Bronchial epithelial cell (primary cell): ENCODE results near the gene KLF15. TPM values are rescaled to one million over a fixed set of nuclear protein-coding genes. Genes with fewer than 3 reads are reported as not detected.

Experiments
- DNase-seq: peaks from one replicate; pipeline ENCODE4 v3.0.0-alpha.2; 2010; ENCODE audit warnings: low read depth
- FAIRE-seq: peaks from 2 replicates; lab custom pipeline; 2011; peaks lifted over from hg19 to GRCh38; lab: Jason Lieb, UNC
- H3K27me3 ChIP-seq: 2 replicates; pipeline ENCODE4 v1.5.1; 2011; ENCODE audit warnings: low read length; ENCODE audit not compliant: control insufficient read depth, insufficient read depth
- H3K36me3 ChIP-seq: 2 replicates; pipeline ENCODE4 v1.5.1; 2011; ENCODE audit warnings: low read length; ENCODE audit not compliant: control insufficient read depth, insufficient read depth
- H3K4me3 ChIP-seq: 2 replicates; pipeline ENCODE4 v1.5.1; 2011; ENCODE audit warnings: mild to moderate bottlenecking, low read depth, low read length, control low read depth
- total RNA-seq: library from RNA; depleted of rRNA; stranded (reverse); fragments of >200 nt; gene quantifications from 2 replicates; pipeline ENCODE4 v1.2.1, GENCODE V29; 2014
- TF ChIP-seq, protein P1 (sequence below): IDR thresholded peaks from 2 replicates; pipeline ENCODE4 v1.5.1; 2011; ENCODE audit warnings: mild to moderate bottlenecking, moderate library complexity, low read length, control low read depth, inconsistent platforms; ENCODE audit not compliant: insufficient read depth, severe bottlenecking

Gene KLF15
- total RNA-seq, 1 donor from 2014 or later, result 3.4 TPM

DNA sequence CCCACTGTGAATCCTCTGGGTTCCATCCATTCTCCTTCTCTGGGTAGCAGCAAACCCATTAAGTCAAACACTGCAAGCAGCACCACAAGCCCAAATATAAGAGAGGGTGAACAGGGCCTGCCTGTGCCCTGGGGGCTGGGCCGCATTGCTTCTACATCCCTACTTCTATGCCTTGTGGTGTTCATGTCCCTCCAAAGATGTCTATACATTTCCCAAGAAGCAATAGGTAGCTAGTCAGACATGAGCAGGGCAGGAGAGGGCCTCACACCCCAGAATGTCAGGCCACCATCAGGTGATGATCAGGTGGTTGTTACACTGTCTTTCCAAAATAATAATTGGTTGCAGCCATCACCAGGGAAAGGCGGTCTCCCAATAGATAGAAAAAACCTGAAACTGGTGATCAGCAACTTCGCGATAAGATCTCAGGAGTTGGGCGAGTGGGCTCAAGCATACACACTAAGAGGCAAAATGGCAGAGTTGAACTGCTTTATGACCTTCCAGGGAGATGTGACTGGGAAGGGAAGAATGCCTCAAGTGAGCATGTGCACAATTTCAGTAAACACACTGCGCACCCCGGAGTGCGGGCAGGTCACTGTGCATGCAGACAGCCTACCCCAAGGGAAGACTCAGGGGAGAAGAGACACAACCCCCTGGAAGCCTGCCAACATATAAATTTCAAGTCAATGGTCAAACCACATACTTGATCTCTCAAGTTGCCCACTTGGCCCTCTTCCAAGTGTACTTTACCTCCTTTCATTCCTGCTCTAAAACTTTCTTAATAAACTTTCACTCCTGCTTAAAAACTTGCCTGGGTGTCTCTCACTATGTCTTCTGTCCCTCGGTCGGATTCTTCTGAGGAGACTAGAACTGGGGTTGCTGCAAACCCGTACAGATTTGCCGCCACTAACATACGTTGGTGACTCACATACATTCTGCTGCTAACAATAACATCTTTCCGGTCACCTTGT, 39.9 kb downstream of the KLF15 start:
- TF ChIP-seq, protein P1, sequence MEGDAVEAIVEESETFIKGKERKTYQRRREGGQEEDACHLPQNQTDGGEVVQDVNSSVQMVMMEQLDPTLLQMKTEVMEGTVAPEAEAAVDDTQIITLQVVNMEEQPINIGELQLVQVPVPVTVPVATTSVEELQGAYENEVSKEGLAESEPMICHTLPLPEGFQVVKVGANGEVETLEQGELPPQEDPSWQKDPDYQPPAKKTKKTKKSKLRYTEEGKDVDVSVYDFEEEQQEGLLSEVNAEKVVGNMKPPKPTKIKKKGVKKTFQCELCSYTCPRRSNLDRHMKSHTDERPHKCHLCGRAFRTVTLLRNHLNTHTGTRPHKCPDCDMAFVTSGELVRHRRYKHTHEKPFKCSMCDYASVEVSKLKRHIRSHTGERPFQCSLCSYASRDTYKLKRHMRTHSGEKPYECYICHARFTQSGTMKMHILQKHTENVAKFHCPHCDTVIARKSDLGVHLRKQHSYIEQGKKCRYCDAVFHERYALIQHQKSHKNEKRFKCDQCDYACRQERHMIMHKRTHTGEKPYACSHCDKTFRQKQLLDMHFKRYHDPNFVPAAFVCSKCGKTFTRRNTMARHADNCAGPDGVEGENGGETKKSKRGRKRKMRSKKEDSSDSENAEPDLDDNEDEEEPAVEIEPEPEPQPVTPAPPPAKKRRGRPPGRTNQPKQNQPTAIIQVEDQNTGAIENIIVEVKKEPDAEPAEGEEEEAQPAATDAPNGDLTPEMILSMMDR, result no peak
- H3K4me3 ChIP-seq, result no peak overlapping the region
- FAIRE-seq (peak; percentile 85), DNase-seq (no peak)
- H3K27me3 ChIP-seq, result no peaks in the 10 kb centered on the region
- no peaks in the 10 kb centered on the region for H3K36me3 ChIP-seq

- H3K4me3 ChIP-seq, result no peak overlapping the region
- H3K27me3 ChIP-seq, result no peaks in the 10 kb centered on the region
- no peak for FAIRE-seq
- TF ChIP-seq, protein P1, result no peak
- H3K36me3 ChIP-seq, result no peaks in the 10 kb centered on the region
- no peak for DNase-seq
These were observed 40.7 kb downstream of the KLF15 start for GRCh38 chr3:126316501-126316939.

DNA sequence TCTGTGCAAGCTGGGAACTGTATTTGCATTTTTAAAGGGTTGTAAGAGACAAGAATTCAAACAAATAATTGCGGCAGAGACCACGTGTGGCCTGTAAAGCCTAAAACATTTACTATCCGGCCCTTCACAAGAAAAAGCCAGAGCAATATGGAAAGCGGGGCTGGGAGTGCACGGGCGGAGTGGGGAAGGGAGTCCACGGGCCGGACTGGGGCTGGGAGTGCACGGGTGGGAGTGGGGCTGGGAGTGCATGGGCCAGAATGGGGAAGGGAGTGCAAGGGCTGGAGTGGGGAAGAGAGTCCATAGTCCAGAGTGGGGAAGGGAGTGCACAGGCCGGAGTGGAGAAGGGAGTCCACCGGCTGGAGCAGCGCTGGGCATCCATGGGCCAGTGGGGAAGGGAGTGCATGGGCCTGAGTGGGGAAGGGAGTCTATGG, 41.2 kb downstream of the KLF15 start:
- H3K27me3 ChIP-seq, result no peaks in the 10 kb centered on the region
- H3K36me3 ChIP-seq, result no peaks in the 10 kb centered on the region
- no peak overlapping the region for H3K4me3 ChIP-seq
- DNase-seq (no peak), FAIRE-seq (no peak)
- TF ChIP-seq, protein P1, result no peak

GRCh38 chr3:126314790-126315658, 42.2 kb downstream of the KLF15 start:
- no peak for DNase-seq
- TF ChIP-seq, protein P1, result no peak
- no peak for FAIRE-seq
- Histone ChIP-seq H3K36me3 (no peaks in the 10 kb centered on the region), H3K27me3 (no peaks in the 10 kb centered on the region), H3K4me3 (no peak overlapping the region)

GRCh38 chr3:126314305-126314789, 42.9 kb downstream of the KLF15 start:
- Histone ChIP-seq H3K4me3 (no peak overlapping the region), H3K36me3 (no peaks in the 10 kb centered on the region), H3K27me3 (no peaks in the 10 kb centered on the region)
- TF ChIP-seq, protein P1, result no peak
- FAIRE-seq (no peak), DNase-seq (no peak)
